ENCODE results near the gene CBFA2T3.

DNA sequence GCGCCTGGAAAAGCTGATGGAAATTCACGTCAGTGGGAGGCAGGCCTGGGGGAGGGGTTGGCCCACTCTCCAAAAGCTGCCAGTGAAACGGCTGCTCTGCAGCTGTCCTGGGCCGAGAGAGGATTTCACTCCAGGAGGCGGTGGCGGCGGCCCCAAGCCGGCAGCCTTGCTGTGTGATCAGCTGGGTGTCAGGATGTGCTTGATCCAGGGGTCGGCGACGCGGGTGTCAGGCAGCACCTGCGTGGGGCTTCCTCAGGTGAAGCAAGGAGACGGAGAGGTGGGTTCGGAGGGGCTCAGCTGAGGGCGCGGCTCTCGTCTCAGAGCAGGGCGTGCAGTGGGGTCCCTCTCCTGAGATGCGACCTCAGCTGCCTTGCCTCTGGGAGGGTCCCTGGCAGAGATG, 7.0 kb downstream of the CBFA2T3 start:
- TF ChIP-seq, protein P1, sequence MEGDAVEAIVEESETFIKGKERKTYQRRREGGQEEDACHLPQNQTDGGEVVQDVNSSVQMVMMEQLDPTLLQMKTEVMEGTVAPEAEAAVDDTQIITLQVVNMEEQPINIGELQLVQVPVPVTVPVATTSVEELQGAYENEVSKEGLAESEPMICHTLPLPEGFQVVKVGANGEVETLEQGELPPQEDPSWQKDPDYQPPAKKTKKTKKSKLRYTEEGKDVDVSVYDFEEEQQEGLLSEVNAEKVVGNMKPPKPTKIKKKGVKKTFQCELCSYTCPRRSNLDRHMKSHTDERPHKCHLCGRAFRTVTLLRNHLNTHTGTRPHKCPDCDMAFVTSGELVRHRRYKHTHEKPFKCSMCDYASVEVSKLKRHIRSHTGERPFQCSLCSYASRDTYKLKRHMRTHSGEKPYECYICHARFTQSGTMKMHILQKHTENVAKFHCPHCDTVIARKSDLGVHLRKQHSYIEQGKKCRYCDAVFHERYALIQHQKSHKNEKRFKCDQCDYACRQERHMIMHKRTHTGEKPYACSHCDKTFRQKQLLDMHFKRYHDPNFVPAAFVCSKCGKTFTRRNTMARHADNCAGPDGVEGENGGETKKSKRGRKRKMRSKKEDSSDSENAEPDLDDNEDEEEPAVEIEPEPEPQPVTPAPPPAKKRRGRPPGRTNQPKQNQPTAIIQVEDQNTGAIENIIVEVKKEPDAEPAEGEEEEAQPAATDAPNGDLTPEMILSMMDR (IDR thresholded peaks at IDR 0.05) = no peak
- TF ChIP-seq POLR2A (IDR thresholded peaks at IDR 0.05) = no peak
